Stromal cell of bone marrow (primary cell): Measurements from ENCODE around the gene ZFHX3.
"Not testable (repeated sequence)": the region's sequence is repeated elsewhere in the genome, so short reads cannot be mapped to it uniquely, and the experiment has no call there.

Experiments
- DNase-seq: peaks from one replicate; pipeline ENCODE4 v3.0.0-alpha.2; 2012; ENCODE audit warnings: low read depth

Gene ZFHX3

GRCh38 chr16:73047536-73048291 lies at the start of gene ZFHX3:
TSS of gene ZFHX3 (minus strand) at chr16:73048128. CDS start at chr16:72960145, 87,983 bp downstream.
- DNase-seq = no peak

- no peak for DNase-seq
Measured at GRCh38 chr16:73096510-73096909, 48.6 kb upstream of the ZFHX3 start.

GRCh38 chr16:73095885-73096421 lies 48.0 kb upstream of the ZFHX3 start:
- no peak for DNase-seq

- DNase-seq = no peak
Measured at GRCh38 chr16:73095142-73095820, 47.4 kb upstream of the ZFHX3 start.

- DNase-seq = no peak
Measured at GRCh38 chr16:73094371-73094770, 46.4 kb upstream of the ZFHX3 start.

- no peak for DNase-seq
Measured at GRCh38 chr16:73093146-73094144, 45.5 kb upstream of the ZFHX3 start.

GRCh38 chr16:73092236-73092781 lies 44.4 kb upstream of the ZFHX3 start:
- no peak for DNase-seq

- no peak for DNase-seq
Measured at GRCh38 chr16:73091174-73091573, 43.2 kb upstream of the ZFHX3 start.

- no peak for DNase-seq
Measured at GRCh38 chr16:73089420-73089819, 41.5 kb upstream of the ZFHX3 start.

- no peak for DNase-seq
Measured at GRCh38 chr16:73086108-73086507, 38.2 kb upstream of the ZFHX3 start.

GRCh38 chr16:73083271-73083670 lies 35.3 kb upstream of the ZFHX3 start:
- no peak for DNase-seq

- DNase-seq = peak; percentile 97
Measured at GRCh38 chr16:73082634-73083051, 34.7 kb upstream of the ZFHX3 start.

- no peak for DNase-seq
Measured at GRCh38 chr16:73080931-73081330, 33.0 kb upstream of the ZFHX3 start.

GRCh38 chr16:73076324-73076810 lies 28.4 kb upstream of the ZFHX3 start:
- DNase-seq = no peak

GRCh38 chr16:73074382-73074781 lies 26.5 kb upstream of the ZFHX3 start:
- no peak for DNase-seq

- not testable (repeated sequence) for DNase-seq
Measured at GRCh38 chr16:73072051-73072450, 24.1 kb upstream of the ZFHX3 start.

- no peak for DNase-seq
Measured at GRCh38 chr16:73071131-73071940, 23.4 kb upstream of the ZFHX3 start.

GRCh38 chr16:73069581-73070262 lies 21.8 kb upstream of the ZFHX3 start:
- DNase-seq = no peak

- peak; percentile 97 for DNase-seq
Measured at GRCh38 chr16:73068541-73069401, 20.8 kb upstream of the ZFHX3 start.
